H7 (cell line): ENCODE measurements around the gene OR9Q1. TPM values are rescaled to one million over a fixed set of nuclear protein-coding genes. Genes with fewer than 3 reads are reported as not detected.

Experiments
- DNase-seq: peaks from one replicate; pipeline ENCODE4 v3.0.0; 2012
- H3K27me3 ChIP-seq: 2 replicates; pipeline ENCODE4 v1.6.0; 2011; ENCODE audit warnings: mild to moderate bottlenecking, low read length; ENCODE audit not compliant: control insufficient read depth, insufficient read depth
- H3K36me3 ChIP-seq: replicated peaks from 2 replicates; pipeline ENCODE4 v1.5.1; 2011; ENCODE audit warnings: low read length; ENCODE audit not compliant: control insufficient read depth, insufficient read depth
- H3K4me3 ChIP-seq: 2 replicates; pipeline ENCODE4 v1.5.1; 2011; ENCODE audit warnings: low read depth, mild to moderate bottlenecking, control low read depth, low read length, moderate library complexity; ENCODE audit not compliant: insufficient read depth
- total RNA-seq: library from RNA; depleted of rRNA; stranded (reverse); fragments of >200 nt; shearing (Covaris generic); gene quantifications from 2 replicates; pipeline ENCODE4 v1.2.3, GENCODE V29; 2014

OR9Q1 gene
- total RNA-seq, 1 experiment from 2014 or later = not detected

DNA sequence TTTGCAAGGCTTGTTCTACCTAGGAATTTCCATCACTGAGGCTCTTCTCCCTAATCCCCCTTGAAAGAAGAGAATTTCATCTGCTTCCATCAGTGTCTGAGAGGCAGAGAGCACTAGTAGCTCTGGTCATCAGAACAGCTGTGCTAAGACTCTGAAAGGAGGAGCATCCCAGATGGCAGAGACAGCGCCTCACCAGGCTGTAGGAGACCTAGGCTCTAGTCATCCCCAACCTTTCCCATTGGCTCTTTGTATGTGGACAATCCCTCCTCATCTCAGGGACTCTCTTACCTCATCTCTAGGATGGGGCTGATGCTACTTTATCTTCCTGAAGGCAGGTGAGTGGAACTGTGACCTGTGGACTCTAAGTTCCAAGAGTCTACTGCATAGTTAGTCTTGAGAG, 110.5 kb downstream of the OR9Q1 start:
- Histone ChIP-seq H3K4me3 (no peak overlapping the region), H3K36me3 (no peaks in the 10 kb centered on the region), H3K27me3 (no peaks in the 10 kb centered on the region)
- DNase-seq = no peak

DNA sequence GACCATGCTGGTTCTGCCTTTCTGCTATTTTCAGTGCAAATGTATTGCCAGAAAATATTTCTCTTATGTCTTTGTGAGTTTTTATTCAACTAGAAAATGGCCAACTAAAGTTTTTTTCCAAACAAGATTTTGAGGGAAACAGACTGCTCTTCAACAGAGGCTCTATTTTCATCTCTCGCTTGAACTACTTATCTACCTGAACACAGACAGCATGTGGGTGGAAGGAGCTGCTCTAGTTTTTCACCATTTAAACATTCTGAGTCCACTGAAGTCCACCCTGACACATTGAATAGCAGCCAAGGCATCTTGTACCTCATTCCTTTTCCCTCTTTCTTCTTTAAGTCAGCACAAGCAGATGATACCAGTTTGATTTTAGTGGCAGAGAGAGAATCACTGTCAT, 111.5 kb downstream of the OR9Q1 start:
- DNase-seq = no peak
- no peaks in the 10 kb centered on the region for H3K27me3 ChIP-seq
- H3K4me3 ChIP-seq = no peak overlapping the region
- H3K36me3 ChIP-seq = no peaks in the 10 kb centered on the region

DNA sequence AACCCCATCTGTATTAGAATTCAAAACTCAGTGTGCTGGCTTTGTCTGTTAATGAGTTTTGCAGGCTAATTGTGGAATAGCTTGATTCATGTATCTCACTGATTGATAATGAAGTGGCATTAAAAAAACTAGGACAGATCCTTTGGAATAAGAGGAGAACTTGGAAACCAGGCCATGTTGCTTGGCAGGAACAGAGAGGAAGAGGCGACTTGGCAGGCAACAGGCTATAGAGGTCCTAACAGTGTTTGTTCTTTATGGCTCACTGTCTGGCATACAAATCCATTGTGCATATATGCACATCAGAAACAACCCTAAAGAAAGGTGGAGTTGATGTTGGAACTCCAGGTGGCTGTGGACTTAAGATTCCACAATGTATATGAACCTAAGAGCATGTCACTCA, 119.1 kb downstream of the OR9Q1 start:
- Histone ChIP-seq H3K27me3 (no peaks in the 10 kb centered on the region), H3K36me3 (no peaks in the 10 kb centered on the region), H3K4me3 (no peak overlapping the region)
- DNase-seq = no peak

DNA sequence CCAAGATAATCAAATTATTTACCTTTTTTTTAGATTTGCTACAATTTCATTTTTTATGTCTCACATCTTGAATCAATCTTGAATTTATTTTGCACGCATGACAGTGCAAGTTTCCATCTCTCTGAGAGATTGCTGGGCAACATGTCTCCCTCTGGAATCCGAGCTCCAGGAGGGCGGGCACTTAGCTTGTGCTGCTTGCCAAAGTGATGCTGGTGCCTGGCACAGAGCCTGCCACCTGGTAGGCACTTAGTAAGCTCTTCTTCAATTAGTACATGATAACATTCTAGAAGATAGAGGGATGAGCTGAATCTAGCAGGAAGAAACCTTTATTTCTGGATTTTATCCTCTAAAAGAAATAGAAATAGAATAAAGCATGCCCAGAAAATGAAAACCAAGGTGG, 129.1 kb downstream of the OR9Q1 start:
- Histone ChIP-seq H3K4me3 (no peak overlapping the region), H3K27me3 (no peaks in the 10 kb centered on the region), H3K36me3 (no peaks in the 10 kb centered on the region)
- DNase-seq = no peak

DNA sequence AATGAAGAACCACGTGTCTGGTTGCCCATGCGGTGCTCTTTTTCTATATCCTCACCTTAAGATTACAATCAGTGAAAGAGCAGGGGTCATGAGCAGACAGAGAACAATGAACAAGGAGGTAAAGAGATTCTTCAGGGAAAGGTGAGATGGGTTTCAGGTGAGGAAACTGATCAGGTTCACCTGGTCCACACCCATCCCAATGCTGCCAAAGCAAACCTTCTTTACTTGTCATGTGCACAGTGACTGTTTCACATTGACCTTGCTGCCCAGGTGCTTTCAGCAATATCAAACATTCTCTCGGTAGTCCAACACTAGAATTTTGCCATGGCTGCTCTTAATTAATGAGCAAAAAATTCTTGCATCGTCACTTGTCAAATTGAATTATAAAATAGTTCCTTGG, 140.7 kb downstream of the OR9Q1 start:
- Histone ChIP-seq H3K36me3 (no peaks in the 10 kb centered on the region), H3K27me3 (no peaks in the 10 kb centered on the region), H3K4me3 (no peak overlapping the region)
- no peak for DNase-seq

DNA sequence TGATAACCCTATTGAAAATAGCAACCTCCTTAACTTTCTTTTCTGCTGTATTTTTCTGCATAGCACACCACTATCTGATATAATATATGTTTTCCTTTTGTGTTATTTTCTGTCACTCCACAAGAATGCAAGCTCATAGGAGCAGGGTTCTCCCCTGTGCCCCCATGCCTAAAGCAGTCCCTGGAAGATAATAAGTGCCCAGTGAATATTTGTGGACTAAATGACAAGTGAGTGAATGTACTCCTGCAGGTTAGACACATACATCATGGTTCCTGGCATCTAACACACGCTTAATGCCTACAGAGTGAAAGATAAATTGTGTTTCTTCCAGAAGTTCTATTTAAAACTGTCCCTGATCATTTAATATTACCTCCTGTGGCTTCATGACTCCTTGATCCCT, 141.3 kb downstream of the OR9Q1 start:
- no peak for DNase-seq
- H3K4me3 ChIP-seq = no peak overlapping the region
- H3K27me3 ChIP-seq = no peaks in the 10 kb centered on the region
- H3K36me3 ChIP-seq = no peaks in the 10 kb centered on the region

DNA sequence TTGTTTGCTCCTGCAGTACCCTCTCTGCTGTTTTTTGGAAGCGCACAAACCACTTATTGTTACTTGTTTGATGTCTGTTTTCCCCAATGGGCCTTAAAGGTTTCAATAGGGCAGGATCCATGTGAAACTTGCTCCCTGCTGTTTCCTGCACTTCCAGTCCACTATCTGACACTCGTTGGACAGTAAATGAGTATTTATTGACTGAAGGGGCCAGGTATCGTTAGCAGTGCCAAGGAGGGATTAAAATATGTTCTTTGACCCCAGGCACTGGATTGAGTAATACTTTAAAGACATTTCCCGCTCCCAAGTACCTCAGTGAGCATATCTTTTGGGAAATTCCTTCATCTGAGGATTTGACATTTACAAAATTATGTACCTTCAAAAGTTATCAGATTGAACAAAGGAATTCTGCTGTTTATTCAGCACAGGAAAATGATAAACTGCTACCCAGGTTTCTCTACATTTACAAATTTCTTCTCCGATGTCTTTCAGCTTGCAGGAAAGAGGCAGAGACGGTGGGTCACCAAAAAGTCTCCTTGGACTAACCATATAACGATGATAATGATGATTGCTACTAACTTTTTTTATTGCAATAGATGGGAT, 141.9 kb downstream of the OR9Q1 start:
- no peak for DNase-seq
- Histone ChIP-seq H3K4me3 (no peak overlapping the region), H3K36me3 (no peaks in the 10 kb centered on the region), H3K27me3 (no peaks in the 10 kb centered on the region)

DNA sequence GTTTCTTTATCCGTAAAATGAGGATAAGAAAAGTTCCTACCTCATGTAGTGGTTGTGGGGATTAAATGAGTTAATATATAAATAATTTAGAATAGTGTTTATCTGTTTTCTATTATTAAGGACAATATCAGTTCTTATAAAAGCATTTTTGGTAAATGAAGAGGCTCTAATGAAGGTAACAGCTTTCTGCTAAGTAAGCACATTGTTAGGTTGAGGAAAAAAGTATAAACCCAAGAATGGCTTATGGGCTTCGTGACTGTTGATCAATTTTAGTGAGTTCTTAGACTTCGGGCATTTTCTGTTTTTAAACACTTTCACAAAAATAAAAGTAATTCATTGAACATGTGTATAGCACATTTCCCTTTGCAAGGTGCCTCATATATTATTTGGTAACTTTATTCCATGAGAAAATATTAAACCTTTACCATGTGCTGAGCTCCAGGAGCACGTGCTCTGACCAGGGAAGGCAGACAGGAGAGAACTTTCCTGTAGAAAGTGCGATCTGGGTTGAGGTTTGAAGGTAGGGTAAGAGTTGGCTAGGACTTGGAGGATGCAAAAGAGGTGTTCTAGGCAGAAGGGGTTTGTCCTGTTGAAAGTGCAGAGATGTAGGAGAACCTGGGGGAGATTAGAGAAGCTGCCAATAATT, 153.9 kb downstream of the OR9Q1 start:
- no peak for DNase-seq
- no peak overlapping the region for H3K4me3 ChIP-seq
- H3K27me3 ChIP-seq = no peaks in the 10 kb centered on the region
- no peaks in the 10 kb centered on the region for H3K36me3 ChIP-seq

DNA sequence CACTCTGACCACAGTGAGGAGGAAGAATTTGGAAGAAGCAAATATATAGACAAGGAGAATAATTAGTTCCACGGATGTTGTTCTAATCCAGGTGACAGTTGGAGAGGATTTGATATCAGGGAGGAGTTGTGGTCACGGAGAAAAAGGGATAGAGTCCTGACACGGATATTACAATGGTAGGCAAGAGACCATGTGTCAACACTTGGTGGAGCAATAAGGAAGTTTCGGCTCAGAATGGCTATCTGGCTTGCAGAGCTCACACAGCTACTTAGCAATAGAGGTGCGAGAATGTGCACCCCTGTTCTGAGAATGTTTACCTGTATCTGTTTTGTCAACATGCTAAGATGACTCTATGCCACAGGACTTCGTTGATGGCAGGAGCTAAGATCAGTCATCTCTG, 154.8 kb downstream of the OR9Q1 start:
- DNase-seq = no peak
- H3K36me3 ChIP-seq = no peaks in the 10 kb centered on the region
- H3K27me3 ChIP-seq = no peaks in the 10 kb centered on the region
- no peak overlapping the region for H3K4me3 ChIP-seq

DNA sequence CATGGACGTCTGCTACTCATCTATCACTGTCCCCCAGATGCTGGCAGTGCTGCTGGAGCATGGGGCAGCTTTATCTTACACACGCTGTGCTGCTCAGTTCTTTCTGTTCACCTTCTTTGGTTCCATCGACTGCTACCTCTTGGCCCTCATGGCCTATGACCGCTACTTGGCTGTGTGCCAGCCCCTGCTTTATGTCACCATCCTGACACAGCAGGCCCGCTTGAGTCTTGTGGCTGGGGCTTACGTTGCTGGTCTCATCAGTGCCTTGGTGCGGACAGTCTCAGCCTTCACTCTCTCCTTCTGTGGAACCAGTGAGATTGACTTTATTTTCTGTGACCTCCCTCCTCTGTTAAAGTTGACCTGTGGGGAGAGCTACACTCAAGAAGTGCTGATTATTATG, 156.0 kb downstream of the OR9Q1 start:
- H3K27me3 ChIP-seq = no peaks in the 10 kb centered on the region
- no peak for DNase-seq
- no peak overlapping the region for H3K4me3 ChIP-seq
- H3K36me3 ChIP-seq = no peaks in the 10 kb centered on the region

DNA sequence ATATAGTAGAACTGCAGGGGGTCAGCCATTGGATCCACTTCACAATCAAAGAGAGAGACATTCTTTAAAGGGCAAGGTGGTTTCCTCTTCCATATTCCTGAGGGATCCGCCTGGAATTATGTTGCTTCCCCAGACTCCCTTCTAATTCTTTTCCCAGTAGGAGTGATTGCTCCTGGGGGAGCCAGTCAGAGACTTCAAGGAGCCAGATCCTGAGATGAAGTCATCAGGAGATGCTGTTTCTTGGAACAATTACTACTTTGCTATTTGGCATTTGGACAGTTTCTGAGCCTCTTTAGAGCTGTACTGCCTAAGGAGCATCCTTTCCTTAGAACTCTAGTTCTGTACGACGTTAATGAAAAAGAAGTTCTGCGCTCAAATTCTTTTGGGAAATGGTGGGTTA, 163.3 kb downstream of the OR9Q1 start:
- no peak for DNase-seq
- Histone ChIP-seq H3K36me3 (no peaks in the 10 kb centered on the region), H3K4me3 (no peak overlapping the region), H3K27me3 (no peaks in the 10 kb centered on the region)

DNA sequence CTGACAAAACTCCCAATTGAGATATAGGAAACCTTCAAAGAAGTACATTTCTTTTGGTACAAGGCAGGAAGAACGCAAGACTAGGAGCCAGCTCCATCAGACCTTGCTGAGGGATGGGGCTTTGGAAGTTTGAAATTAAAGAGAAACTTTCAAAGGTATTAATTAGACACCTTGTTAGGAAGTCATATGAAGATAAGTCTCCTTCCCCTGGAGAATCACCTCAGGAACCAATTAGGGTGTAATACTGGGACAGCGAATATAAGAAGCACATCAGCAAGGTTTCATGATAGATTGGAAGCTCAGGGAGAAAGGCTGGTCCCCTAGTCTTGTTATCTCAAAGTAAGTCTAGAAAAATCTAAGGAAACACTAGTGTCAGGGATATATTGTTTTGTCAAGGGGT, 165.1 kb downstream of the OR9Q1 start, which contains the start of gene OR9Q2:
OR9Q2 (plus strand) TSS at position 301 of the 400 bp plus-strand sequence. CDS start 1,421 bp downstream, outside the sequence.
- H3K36me3 ChIP-seq = no peaks in the 10 kb centered on the region
- no peak within 1 kb of the TSS for H3K4me3 ChIP-seq
- no peak for DNase-seq
- H3K27me3 ChIP-seq = no peaks in the 10 kb centered on the region

DNA sequence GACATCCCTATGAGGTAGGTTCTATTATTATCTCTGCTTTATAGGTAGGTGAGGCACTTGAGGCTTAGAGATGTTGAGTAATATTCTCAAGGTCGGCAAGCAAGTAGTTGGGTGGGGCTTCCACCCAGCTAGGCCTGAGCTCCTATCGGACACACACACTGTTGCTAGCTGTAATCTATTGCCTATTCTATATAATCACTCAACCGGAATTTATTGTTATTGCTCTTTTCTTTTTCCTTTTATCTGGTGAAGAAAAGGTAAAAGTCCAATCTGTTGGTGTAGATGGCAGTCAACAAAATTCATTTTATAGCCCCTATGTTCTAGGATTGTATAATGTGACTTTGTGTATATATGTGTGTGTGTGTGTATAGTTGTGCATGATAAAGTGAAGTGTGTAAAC, 168.5 kb downstream of the OR9Q1 start:
- Histone ChIP-seq H3K4me3 (no peak overlapping the region), H3K27me3 (no peaks in the 10 kb centered on the region), H3K36me3 (no peaks in the 10 kb centered on the region)
- no peak for DNase-seq

DNA sequence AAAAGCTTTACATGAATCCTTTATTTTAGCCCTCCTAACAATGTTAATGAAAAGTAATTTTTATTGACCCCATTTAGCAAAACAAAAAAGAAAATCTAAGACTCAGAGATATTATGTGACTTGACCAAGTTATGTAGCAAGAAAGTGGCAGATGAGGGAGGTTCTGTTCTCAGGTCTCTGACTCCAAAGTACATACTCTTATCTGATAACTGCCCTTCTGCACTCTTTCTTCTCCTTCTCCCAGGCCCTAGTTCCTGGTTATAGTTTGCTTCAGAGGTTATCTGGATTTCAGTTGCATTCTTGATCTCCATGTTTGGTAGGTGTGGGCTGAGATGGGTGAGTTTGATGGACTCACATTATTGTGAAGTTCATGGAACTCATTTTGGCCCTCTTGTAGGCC, 169.7 kb downstream of the OR9Q1 start:
- Histone ChIP-seq H3K36me3 (no peaks in the 10 kb centered on the region), H3K4me3 (no peak overlapping the region), H3K27me3 (no peaks in the 10 kb centered on the region)
- no peak for DNase-seq

DNA sequence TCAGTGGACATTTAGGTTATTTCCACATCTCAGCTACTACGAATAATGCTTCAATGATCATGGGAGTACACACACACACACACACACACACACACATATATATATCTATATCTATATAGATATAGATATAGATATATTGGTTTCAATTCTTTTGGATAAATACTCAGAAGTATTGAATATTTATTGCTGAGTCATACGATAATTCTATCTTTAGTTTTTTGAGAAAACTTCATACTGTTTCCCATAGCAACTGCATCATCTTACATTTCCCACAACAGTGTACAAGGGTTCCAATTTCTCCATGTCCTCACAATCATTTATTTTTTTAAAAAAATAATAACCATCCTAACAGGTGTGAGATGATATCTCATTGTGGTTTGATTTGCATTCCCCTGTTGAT, 172.3 kb downstream of the OR9Q1 start:
- no peaks in the 10 kb centered on the region for H3K36me3 ChIP-seq
- DNase-seq = no peak
- no peaks in the 10 kb centered on the region for H3K27me3 ChIP-seq

DNA sequence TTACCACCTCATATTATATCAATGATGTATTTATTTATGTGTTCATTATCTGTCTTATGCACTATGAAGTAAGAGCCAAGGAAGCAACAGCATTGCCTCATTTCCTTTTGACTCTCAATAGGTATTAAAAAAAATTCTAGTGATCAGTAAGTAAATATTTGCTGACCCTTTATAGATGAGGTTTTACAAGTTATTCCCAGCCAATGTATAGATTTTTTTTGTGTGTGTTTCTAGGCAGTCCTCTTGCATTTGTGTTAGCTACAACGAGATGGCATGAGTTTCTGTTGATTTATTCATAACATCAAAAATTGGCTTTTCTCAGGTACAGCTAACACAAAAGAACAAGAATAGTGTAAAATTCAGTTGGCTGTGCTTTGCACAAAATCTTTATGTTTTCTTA, 175.6 kb downstream of the OR9Q1 start:
- H3K4me3 ChIP-seq = no peak overlapping the region
- H3K27me3 ChIP-seq = no peaks in the 10 kb centered on the region
- DNase-seq = no peak
- no peaks in the 10 kb centered on the region for H3K36me3 ChIP-seq

More for the DNA sequence above, 172.3 kb downstream of the OR9Q1 start:
- no peak overlapping the region for H3K4me3 ChIP-seq
